Transverse colon (tissue), 4 donors: Measurements from ENCODE around the gene NKAIN2. TPM values are rescaled to one million over a fixed set of nuclear protein-coding genes. Genes with fewer than 3 reads are reported as not detected.

ENCODE experiments used
- DNase-seq: peaks from one replicate; pipeline ENCODE4 v3.0.0-alpha.2; 2019
- H3K27ac ChIP-seq, 4 donors: fragments of 200-600 bp; sonication (generic); 2 replicates each; pipeline ENCODE4 v1.5.1; 2016 to 2018; ENCODE audit warnings: inconsistent platforms in 4 of 4
- H3K27me3 ChIP-seq: fragments of 200-600 bp; sonication (generic); 2 replicates; pipeline ENCODE4 v1.5.1; 2017; ENCODE audit warnings: inconsistent platforms
- H3K36me3 ChIP-seq, 4 donors: fragments of 200-600 bp; sonication (generic); 2 replicates each; pipeline ENCODE4 v1.5.1; 2017 to 2019; ENCODE audit warnings: inconsistent platforms in 4 of 4
- H3K4me1 ChIP-seq, 4 donors: fragments of 200-600 bp; sonication (generic); 2 replicates each; pipeline ENCODE4 v1.5.1; 2017 to 2020; ENCODE audit warnings: inconsistent platforms in 4 of 4
- H3K4me3 ChIP-seq, 4 donors: fragments of 200-600 bp; sonication (generic); 1 replicate in 1 of 4; 2 replicates in 3 of 4; pipeline versions ENCODE4 v1.5.1 to v1.6.1; 2017 to 2019; ENCODE audit warnings: inconsistent platforms in 4 of 4
- H3K9me3 ChIP-seq, 2 donors: fragments of 200-600 bp; sonication (generic); 2 replicates each; pipeline ENCODE4 v1.5.1; 2017 to 2019; ENCODE audit warnings: inconsistent platforms in 2 of 2
- EP300 ChIP-seq: sonication (generic); formaldehyde crosslinking; IDR thresholded peaks from one replicate; pipeline ENCODE4 v1.6.1; 2017; ENCODE audit warnings: antibody characterized with exemption, low read depth
- POLR2A ChIP-seq: fragments of 450-650 bp; IDR thresholded peaks from one replicate; pipeline ENCODE4 v1.6.1; 2016; ENCODE audit warnings: antibody characterized with exemption, mild to moderate bottlenecking, moderate library complexity
- POLR2AphosphoS5 ChIP-seq, 3 donors: sonication (generic); formaldehyde crosslinking; IDR thresholded peaks; one replicate each; pipeline ENCODE4 v1.6.1; 2016; ENCODE audit warnings: antibody characterized with exemption in 3 of 3
- WGBS, 2 donors: methylation state at CpG; one replicate each; pipeline ENCODE4 v1.1.5; 2018; ENCODE audit warnings: low coverage in 1 of 2; 5-methylcytosine and 5-hydroxymethylcytosine counted together
- in situ Hi-C, 4 donors: fragments of 200-750 bp; cut with MboI; loops; one replicate each; pipeline versions ENCODE4 v1.15.0 to v1.15.1; 2017; ENCODE audit warnings: low sequenced_read_pairs in 3 of 4, low pct_ligation_motif_present in 1 of 4, low pct_unique_long_range_greater_than_20kb in 1 of 4
- intact Hi-C: fragments of 100-400 bp; cut with DNase I; formaldehyde crosslinking; loops from one replicate; pipeline ENCODE4 v1.15.1; 2023; ENCODE audit warnings: low total_unique reads
- total RNA-seq, 4 donors: library from RNA; depleted of rRNA; stranded (reverse); fragments of >200 nt; gene quantifications; one replicate each; pipeline ENCODE4 v1.1.0, GENCODE V29; 2016
- TF ChIP-seq, protein P1 (sequence below), 5 experiments: fragments of 200-600 bp in 3 of 5; fragments of 450-650 bp in 2 of 5; sonication (generic) in 3 of 5; IDR thresholded peaks; 1 replicate in 2 of 5; 2 replicates in 3 of 5; pipeline ENCODE4 v1.5.1; 2016 to 2017; ENCODE audit warnings: antibody characterized with exemption in 5 of 5, inconsistent platforms in 3 of 5, mild to moderate bottlenecking in 2 of 5, moderate library complexity in 1 of 5

NKAIN2 gene
- total RNA-seq, 4 donors from 2014 or later: 0.32 TPM; not detected in 3

DNA sequence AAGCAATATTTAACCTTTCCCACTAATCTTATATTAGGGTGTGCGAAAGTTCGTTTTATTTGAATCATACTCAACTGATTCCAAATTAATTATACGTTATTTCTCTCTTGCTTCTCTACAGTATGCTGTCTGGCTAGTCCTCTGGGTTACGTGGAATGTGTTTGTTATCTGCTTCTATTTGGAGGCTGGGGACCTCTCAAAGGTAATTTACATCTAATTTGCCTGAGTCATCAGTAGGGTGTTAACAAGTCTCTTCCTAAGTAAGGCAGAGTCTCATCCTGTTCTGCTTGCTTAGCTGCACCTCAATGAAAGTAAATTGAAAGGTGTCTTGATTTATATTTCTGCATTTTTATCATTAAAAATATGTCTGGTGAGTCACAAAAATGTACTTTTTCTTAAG lies 551.5 kb downstream of the NKAIN2 start:
- no peak overlapping the region for H3K4me3 ChIP-seq
- intact Hi-C loops: no loop called here
- H3K9me3 ChIP-seq: no peaks in the 10 kb centered on the region
- H3K27me3 ChIP-seq: no peaks in the 10 kb centered on the region
- in situ Hi-C loops: no loop called here
- H3K36me3 ChIP-seq: no peaks in the 10 kb centered on the region
- TF ChIP-seq POLR2AphosphoS5 (IDR thresholded peaks at IDR 0.05) (no peak), EP300 (no peak), POLR2A (no peak)
- TF ChIP-seq, protein P1, sequence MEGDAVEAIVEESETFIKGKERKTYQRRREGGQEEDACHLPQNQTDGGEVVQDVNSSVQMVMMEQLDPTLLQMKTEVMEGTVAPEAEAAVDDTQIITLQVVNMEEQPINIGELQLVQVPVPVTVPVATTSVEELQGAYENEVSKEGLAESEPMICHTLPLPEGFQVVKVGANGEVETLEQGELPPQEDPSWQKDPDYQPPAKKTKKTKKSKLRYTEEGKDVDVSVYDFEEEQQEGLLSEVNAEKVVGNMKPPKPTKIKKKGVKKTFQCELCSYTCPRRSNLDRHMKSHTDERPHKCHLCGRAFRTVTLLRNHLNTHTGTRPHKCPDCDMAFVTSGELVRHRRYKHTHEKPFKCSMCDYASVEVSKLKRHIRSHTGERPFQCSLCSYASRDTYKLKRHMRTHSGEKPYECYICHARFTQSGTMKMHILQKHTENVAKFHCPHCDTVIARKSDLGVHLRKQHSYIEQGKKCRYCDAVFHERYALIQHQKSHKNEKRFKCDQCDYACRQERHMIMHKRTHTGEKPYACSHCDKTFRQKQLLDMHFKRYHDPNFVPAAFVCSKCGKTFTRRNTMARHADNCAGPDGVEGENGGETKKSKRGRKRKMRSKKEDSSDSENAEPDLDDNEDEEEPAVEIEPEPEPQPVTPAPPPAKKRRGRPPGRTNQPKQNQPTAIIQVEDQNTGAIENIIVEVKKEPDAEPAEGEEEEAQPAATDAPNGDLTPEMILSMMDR (IDR thresholded peaks at IDR 0.05): no peak
- H3K4me1 ChIP-seq: no peaks in the 10 kb centered on the region
- no peak overlapping the region for H3K27ac ChIP-seq
- 79 to 84% methylated on average over 4 of the region's 4 CpGs for WGBS, 2 donors
- no peak for DNase-seq

DNA sequence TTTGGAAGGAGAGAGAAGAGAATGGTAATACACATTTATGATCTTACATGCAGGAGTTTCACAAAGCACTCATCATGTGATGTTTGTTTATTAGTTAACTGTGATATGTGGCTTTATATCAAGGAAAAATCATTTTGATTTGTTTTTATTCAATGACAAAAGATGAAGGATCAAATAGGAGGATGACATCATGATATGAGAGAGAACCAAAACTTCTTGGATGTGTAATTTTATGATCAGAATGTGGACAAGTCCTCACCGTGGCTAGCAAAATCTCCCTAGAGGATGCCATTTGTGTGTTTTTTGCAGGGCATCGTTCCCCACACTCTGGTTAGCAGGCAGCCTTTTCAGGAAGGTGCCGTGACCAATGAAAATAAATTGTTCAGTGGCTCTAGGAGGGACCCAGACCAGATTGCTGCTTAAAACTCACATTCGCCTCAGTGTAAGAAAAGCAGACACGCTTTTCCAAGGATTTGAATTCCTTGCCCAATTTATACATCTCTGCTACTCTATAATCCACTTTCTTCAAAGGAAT lies 552.7 kb downstream of the NKAIN2 start:
- in situ Hi-C loops: no loop called here
- Histone ChIP-seq H3K9me3 (no peaks in the 10 kb centered on the region), H3K4me3 (no peak overlapping the region), H3K4me1 (no peaks in the 10 kb centered on the region), H3K27me3 (no peaks in the 10 kb centered on the region), H3K36me3 (no peaks in the 10 kb centered on the region), H3K27ac (no peak overlapping the region)
- no peak for DNase-seq
- TF ChIP-seq, protein P1 (IDR thresholded peaks at IDR 0.05): no peak
- TF ChIP-seq POLR2AphosphoS5 (IDR thresholded peaks at IDR 0.05) (no peak), POLR2A (no peak), EP300 (no peak)
- 72 to 74% methylated on average over 3 to 5 of the region's 5 CpGs for WGBS, 2 donors
- intact Hi-C loops: no loop called here

DNA sequence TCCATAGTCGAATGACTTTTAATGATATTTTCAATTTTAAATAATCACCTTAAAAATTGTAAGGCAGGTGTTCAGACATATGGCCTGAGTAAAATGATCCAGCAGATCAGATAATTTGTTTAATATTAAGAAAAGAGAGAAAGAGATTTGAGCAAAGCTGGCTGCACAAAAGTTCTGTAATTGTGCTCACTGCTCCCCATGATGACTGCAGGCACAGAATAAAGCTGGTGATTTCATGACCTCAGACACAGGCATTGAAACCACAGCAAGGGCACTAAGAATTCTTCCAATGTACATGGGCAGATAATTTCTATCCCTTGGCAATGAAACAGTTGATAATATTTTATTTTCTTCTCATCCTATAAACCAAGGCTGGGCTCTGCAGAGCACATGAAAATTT lies 553.1 kb downstream of the NKAIN2 start:
- TF ChIP-seq POLR2AphosphoS5 (IDR thresholded peaks at IDR 0.05) (no peak), EP300 (no peak), POLR2A (no peak)
- TF ChIP-seq, protein P1 (IDR thresholded peaks at IDR 0.05): no peak
- 63 to 81% methylated on average over 1 of the region's 1 CpG for WGBS, 2 donors
- Histone ChIP-seq H3K9me3 (no peaks in the 10 kb centered on the region), H3K36me3 (no peaks in the 10 kb centered on the region), H3K27me3 (no peaks in the 10 kb centered on the region), H3K4me3 (no peak overlapping the region), H3K27ac (no peak overlapping the region), H3K4me1 (no peaks in the 10 kb centered on the region)
- DNase-seq: no peak
- intact Hi-C loops: no loop called here
- in situ Hi-C loops: no loop called here

DNA sequence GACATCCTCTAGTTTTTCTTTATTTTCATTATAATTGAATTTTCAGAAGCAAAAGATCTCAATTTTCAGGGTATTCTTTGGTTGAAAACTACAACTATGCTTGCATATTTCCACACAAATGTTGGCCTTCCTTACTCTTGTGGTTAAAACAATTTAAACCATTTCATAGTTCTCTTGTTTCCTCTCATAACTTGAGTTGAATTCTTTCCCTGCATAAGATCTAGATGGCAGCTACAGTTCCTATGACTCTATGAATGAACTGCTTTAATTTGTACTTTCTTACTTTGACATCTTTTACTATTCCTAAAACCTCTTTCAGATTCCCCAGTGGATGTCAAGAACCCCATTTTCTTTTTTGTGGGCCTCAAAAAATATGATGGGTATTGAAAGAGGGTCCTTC lies 564.5 kb downstream of the NKAIN2 start:
- in situ Hi-C loops: no loop called here
- TF ChIP-seq POLR2AphosphoS5 (IDR thresholded peaks at IDR 0.05) (no peak), POLR2A (no peak)
- Histone ChIP-seq H3K27ac (no peak overlapping the region), H3K27me3 (no peaks in the 10 kb centered on the region), H3K36me3 (no peaks in the 10 kb centered on the region), H3K4me3 (no peak overlapping the region), H3K4me1 (no peaks in the 10 kb centered on the region), H3K9me3 (no peaks in the 10 kb centered on the region)
- DNase-seq: no peak
- intact Hi-C loops: no loop called here

DNA sequence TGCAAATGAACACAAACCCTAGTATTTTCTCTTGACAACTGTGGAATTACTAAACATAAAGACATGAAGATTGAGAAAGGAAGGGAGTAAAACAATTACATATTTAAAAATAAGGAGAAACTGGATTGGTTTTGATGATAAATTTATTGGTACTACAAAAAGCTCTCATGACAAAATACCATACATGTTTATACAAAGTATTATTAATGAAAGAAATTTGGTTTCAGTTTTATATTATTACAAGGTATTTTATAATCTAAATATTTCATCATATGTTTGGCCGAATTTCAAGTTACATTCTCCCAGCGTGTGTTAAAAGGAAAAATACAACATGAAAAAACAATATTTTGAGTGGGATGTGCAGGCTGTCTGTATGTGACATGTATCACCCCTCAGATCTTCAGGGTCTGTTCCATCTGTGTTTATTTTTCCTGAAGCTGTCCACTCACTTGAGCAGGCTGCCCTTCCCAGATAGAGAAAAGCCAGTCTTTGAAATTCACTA lies 568.4 kb downstream of the NKAIN2 start:
- in situ Hi-C loops: no loop called here
- DNase-seq: no peak
- no peaks in the 10 kb centered on the region for H3K4me1 ChIP-seq
- TF ChIP-seq EP300: no peak
- TF ChIP-seq, protein P1 (IDR thresholded peaks at IDR 0.05): no peak
- H3K36me3 ChIP-seq: no peaks in the 10 kb centered on the region
- no peak overlapping the region for H3K4me3 ChIP-seq
- H3K27me3 ChIP-seq: no peaks in the 10 kb centered on the region
- 47 to 48% methylated on average over 2 of the region's 2 CpGs for WGBS, 2 donors
- H3K27ac ChIP-seq: no peak overlapping the region
- no peaks in the 10 kb centered on the region for H3K9me3 ChIP-seq
- intact Hi-C loops: no loop called here
